ENCODE measurements around the gene SLC4A1AP.

DNA sequence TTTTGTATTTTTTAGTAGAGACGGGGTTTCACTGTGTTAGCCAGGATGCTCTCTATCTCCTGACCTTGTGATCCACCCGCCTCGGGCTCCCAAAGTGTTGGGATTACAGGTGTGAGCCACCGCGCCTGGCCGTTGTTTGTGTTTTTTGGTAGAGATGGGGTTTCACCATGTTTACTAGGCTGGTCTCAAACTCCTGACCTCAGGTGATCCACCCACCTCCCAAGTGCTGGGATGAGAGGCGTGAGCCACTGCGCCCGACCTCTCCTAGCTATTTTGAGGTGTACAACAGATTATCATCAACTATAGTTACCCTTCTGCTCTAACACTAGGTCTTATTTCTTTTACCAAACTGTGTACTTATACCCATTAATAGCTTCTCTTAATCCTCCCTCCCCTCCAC lies 78.9 kb downstream of the SLC4A1AP start:
- TF ChIP-seq POLR2AphosphoS5 (IDR thresholded peaks at IDR 0.05; ENCODE audit: low read depth) (no peak), CTCF (IDR thresholded peaks at IDR 0.05; ENCODE audit: insufficient read depth, low read length) (no peak)
